Measurements from ENCODE around the gene ELN. TPM values are rescaled to one million over a fixed set of nuclear protein-coding genes. Genes with fewer than 3 reads are reported as not detected.
"Not testable (repeated sequence)": the region's sequence is repeated elsewhere in the genome, so short reads cannot be mapped to it uniquely, and the experiment has no call there.

Gene ELN
- total RNA-seq, 2 experiments from 2014 or later, result not detected

DNA sequence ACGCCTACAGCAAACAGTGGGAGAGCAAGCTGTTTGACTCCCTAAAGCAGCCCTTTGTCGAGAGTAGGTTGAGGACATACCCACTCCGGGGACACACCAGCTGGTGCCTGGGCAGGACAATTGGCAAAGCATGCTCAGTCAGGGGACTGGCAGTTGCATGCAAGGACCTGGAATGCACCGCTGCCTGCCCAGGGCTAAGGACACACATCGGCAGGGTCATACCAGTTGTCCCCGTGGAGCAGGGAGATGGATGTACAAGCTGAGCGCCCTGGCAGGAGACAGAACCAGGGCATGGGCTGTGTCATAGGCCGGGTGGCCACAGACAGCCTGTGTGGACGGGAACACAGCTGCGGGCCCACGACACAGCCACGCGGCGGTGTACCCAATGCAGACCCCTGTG is 18.3 kb upstream of the ELN start:
- no peak overlapping the region for H3K4me3 Mint-ChIP-seq
- peaks cover 0 to 6% of the 10 kb centered on the region in 2 experiments for H3K9me3 ChIP-seq (ENCODE audit: control insufficient read depth in 1 of 2, insufficient read depth in 1 of 2, low read length in 2 of 2)
- H3K9me3 Mint-ChIP-seq, result no peaks in the 10 kb centered on the region
- no peaks in the 10 kb centered on the region for H3K4me1 ChIP-seq (ENCODE audit: insufficient read depth, low read length)
- no peak overlapping the region for H3K27ac ChIP-seq (ENCODE audit: low read depth in 1 of 2, low read length in 2 of 2)
- H3K27me3 ChIP-seq (ENCODE audit: control insufficient read depth in 1 of 2, insufficient read depth in 2 of 2, low read length in 2 of 2), result no peaks in the 10 kb centered on the region
- ATAC-seq (ENCODE audit: poor library complexity) (no peak), DNase-seq (no peak)
- TF ChIP-seq, protein P1, sequence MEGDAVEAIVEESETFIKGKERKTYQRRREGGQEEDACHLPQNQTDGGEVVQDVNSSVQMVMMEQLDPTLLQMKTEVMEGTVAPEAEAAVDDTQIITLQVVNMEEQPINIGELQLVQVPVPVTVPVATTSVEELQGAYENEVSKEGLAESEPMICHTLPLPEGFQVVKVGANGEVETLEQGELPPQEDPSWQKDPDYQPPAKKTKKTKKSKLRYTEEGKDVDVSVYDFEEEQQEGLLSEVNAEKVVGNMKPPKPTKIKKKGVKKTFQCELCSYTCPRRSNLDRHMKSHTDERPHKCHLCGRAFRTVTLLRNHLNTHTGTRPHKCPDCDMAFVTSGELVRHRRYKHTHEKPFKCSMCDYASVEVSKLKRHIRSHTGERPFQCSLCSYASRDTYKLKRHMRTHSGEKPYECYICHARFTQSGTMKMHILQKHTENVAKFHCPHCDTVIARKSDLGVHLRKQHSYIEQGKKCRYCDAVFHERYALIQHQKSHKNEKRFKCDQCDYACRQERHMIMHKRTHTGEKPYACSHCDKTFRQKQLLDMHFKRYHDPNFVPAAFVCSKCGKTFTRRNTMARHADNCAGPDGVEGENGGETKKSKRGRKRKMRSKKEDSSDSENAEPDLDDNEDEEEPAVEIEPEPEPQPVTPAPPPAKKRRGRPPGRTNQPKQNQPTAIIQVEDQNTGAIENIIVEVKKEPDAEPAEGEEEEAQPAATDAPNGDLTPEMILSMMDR (IDR thresholded peaks at IDR 0.05), result no peak
- CTCF ChIA-PET, result no interaction called here
- no peak overlapping the region for H3K27ac Mint-ChIP-seq
- no peak overlapping the region for H3K4me3 ChIP-seq (ENCODE audit: low read length)
- H3K36me3 ChIP-seq (ENCODE audit: insufficient read depth, low read length), result no peaks in the 10 kb centered on the region
- POLR2A ChIA-PET, result no interaction called here
- intact Hi-C loops (cut with DNase I, micrococcal nuclease), result no loop called here
- no peaks in the 10 kb centered on the region for H3K27me3 Mint-ChIP-seq
- no peaks in the 10 kb centered on the region for H3K36me3 Mint-ChIP-seq (ENCODE audit: low read depth)
- no peaks in the 10 kb centered on the region for H3K4me1 Mint-ChIP-seq (ENCODE audit: low read depth)

- H3K4me3 ChIP-seq (ENCODE audit: low read length), result no peak overlapping the region
- intact Hi-C loops (cut with DNase I, micrococcal nuclease), result no loop called here
- CTCF ChIA-PET, result no interaction called here
- H3K4me1 ChIP-seq (ENCODE audit: insufficient read depth, low read length), result no peaks in the 10 kb centered on the region
- H3K27ac Mint-ChIP-seq, result no peak overlapping the region
- no peaks in the 10 kb centered on the region for H3K4me1 Mint-ChIP-seq (ENCODE audit: low read depth)
- H3K27ac ChIP-seq (ENCODE audit: low read depth in 1 of 2, low read length in 2 of 2), result no peak overlapping the region
- TF ChIP-seq, protein P1 (IDR thresholded peaks at IDR 0.05), result no peak
- no peaks in the 10 kb centered on the region for H3K9me3 Mint-ChIP-seq
- H3K36me3 ChIP-seq (ENCODE audit: insufficient read depth, low read length), result no peaks in the 10 kb centered on the region
- POLR2A ChIA-PET, result no interaction called here
- ATAC-seq (ENCODE audit: poor library complexity) (no peak), DNase-seq (no peak)
- H3K27me3 Mint-ChIP-seq, result no peaks in the 10 kb centered on the region
- no peaks in the 10 kb centered on the region for H3K27me3 ChIP-seq (ENCODE audit: control insufficient read depth in 1 of 2, insufficient read depth in 2 of 2, low read length in 2 of 2)
- H3K36me3 Mint-ChIP-seq (ENCODE audit: low read depth), result no peaks in the 10 kb centered on the region
- H3K9me3 ChIP-seq (ENCODE audit: control insufficient read depth in 1 of 2, insufficient read depth in 1 of 2, low read length in 2 of 2), result peaks cover 0 to 6% of the 10 kb centered on the region in 2 experiments
- no peak overlapping the region for H3K4me3 Mint-ChIP-seq
Measured at GRCh38 chr7:74010407-74010806, 17.6 kb upstream of the ELN start.

GRCh38 chr7:74011421-74011820 is 16.6 kb upstream of the ELN start:
- H3K27me3 ChIP-seq (ENCODE audit: control insufficient read depth in 1 of 2, insufficient read depth in 2 of 2, low read length in 2 of 2); H3K27ac ChIP-seq (ENCODE audit: low read depth in 1 of 2, low read length in 2 of 2); H3K36me3 Mint-ChIP-seq (ENCODE audit: low read depth); H3K36me3 ChIP-seq (ENCODE audit: insufficient read depth, low read length); H3K4me3 ChIP-seq (ENCODE audit: low read length); ATAC-seq (ENCODE audit: poor library complexity); DNase-seq; H3K4me3 Mint-ChIP-seq; H3K27me3 Mint-ChIP-seq; H3K27ac Mint-ChIP-seq; H3K4me1 ChIP-seq (ENCODE audit: insufficient read depth, low read length); H3K9me3 ChIP-seq (ENCODE audit: control insufficient read depth in 1 of 2, insufficient read depth in 1 of 2, low read length in 2 of 2); POLR2A ChIA-PET; CTCF ChIA-PET; intact Hi-C loops (cut with DNase I, micrococcal nuclease); H3K4me1 Mint-ChIP-seq (ENCODE audit: low read depth); H3K9me3 Mint-ChIP-seq: not testable (repeated sequence)

DNA sequence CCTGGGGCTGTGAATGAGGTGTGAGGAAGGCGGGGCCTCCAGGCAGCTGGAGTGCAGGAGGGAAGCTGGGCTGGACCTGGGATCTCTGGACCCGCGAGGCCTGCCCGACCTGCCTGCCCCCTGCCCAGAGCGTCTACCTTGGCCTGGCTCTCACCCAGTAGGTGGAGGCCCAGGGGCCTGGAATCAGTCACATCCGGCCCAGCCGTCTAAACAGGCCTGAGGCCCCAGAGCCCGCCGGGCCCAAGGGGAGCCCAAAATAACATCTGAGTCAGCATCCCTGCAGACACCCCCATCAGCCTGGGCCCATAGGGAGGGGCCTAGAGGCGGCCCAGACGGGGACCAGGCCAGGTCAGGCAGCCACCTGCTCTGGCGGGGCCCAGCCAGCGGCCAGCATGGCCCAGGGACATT is 15.1 kb upstream of the ELN start:
- ATAC-seq (ENCODE audit: poor library complexity) (no peak), DNase-seq (no peak)
- Histone ChIP-seq H3K27me3 (ENCODE audit: control insufficient read depth in 1 of 2, insufficient read depth in 2 of 2, low read length in 2 of 2) (no peaks in the 10 kb centered on the region), H3K36me3 (ENCODE audit: insufficient read depth, low read length) (no peaks in the 10 kb centered on the region), H3K4me1 (ENCODE audit: insufficient read depth, low read length) (no peaks in the 10 kb centered on the region), H3K27ac (ENCODE audit: low read depth in 1 of 2, low read length in 2 of 2) (no peak overlapping the region), H3K4me3 (ENCODE audit: low read length) (no peak overlapping the region), H3K9me3 (ENCODE audit: control insufficient read depth in 1 of 2, insufficient read depth in 1 of 2, low read length in 2 of 2) (peaks cover 0 to 6% of the 10 kb centered on the region in 2 experiments)
- no peaks in the 10 kb centered on the region for H3K27me3 Mint-ChIP-seq
- no peaks in the 10 kb centered on the region for H3K4me1 Mint-ChIP-seq (ENCODE audit: low read depth)
- H3K27ac Mint-ChIP-seq, result no peak overlapping the region
- no peak overlapping the region for H3K4me3 Mint-ChIP-seq
- TF ChIP-seq, protein P1 (IDR thresholded peaks at IDR 0.05), result no peak
- H3K36me3 Mint-ChIP-seq (ENCODE audit: low read depth), result no peaks in the 10 kb centered on the region
- ChIA-PET POLR2A (no interaction called here), CTCF (no interaction called here)
- intact Hi-C loops (cut with DNase I, micrococcal nuclease), result no loop called here
- no peaks in the 10 kb centered on the region for H3K9me3 Mint-ChIP-seq

Measured in CD4-positive, alpha-beta T cell (primary cell).